GM10847 (cell line): Measurements from ENCODE around the gene GOLGB1.

Experiments
- POLR2A ChIP-seq: IDR thresholded peaks from 2 replicates; pipeline ENCODE4 v1.6.1; 2011; ENCODE audit not compliant: insufficient read length; ENCODE audit errors: extremely low read depth

GOLGB1 gene

GRCh38 chr3:121707531-121708273, 41.8 kb downstream of the GOLGB1 start:
- no peak for TF ChIP-seq POLR2A

- TF ChIP-seq POLR2A: no peak
Observed at GRCh38 chr3:121705541-121705940, 44.0 kb downstream of the GOLGB1 start.

- no peak for TF ChIP-seq POLR2A
Observed at GRCh38 chr3:121703973-121704372, 45.6 kb downstream of the GOLGB1 start.

- TF ChIP-seq POLR2A: no peak
Observed at GRCh38 chr3:121698901-121699300, 50.6 kb downstream of the GOLGB1 start.

GRCh38 chr3:121698476-121698875, 51.1 kb downstream of the GOLGB1 start:
- TF ChIP-seq POLR2A: no peak

- no peak for TF ChIP-seq POLR2A
Observed at GRCh38 chr3:121696186-121696585, 53.4 kb downstream of the GOLGB1 start.

- TF ChIP-seq POLR2A: no peak
Observed at GRCh38 chr3:121692010-121692699, 57.4 kb downstream of the GOLGB1 start.

GRCh38 chr3:121690777-121691405, 58.6 kb downstream of the GOLGB1 start:
- TF ChIP-seq POLR2A: no peak

GRCh38 chr3:121681792-121682191, 67.7 kb downstream of the GOLGB1 start:
- TF ChIP-seq POLR2A: no peak

- no peak for TF ChIP-seq POLR2A
Observed at GRCh38 chr3:121677141-121677540, 72.4 kb downstream of the GOLGB1 start.

- no peak for TF ChIP-seq POLR2A
Observed at GRCh38 chr3:121670676-121671075, 78.9 kb downstream of the GOLGB1 start.

- no peak for TF ChIP-seq POLR2A
Observed at GRCh38 chr3:121667333-121667732, 82.2 kb downstream of the GOLGB1 start.

- TF ChIP-seq POLR2A: no peak
Observed at GRCh38 chr3:121665488-121665887, 84.1 kb downstream of the GOLGB1 start.

- TF ChIP-seq POLR2A: no peak
Observed at GRCh38 chr3:121663171-121663847, 86.2 kb downstream of the GOLGB1 start.

- TF ChIP-seq POLR2A: no peak
Observed at GRCh38 chr3:121662742-121663141, 86.8 kb downstream of the GOLGB1 start.

GRCh38 chr3:121661376-121661775, 88.2 kb downstream of the GOLGB1 start:
- no peak for TF ChIP-seq POLR2A
